Thoracic aorta (tissue), 2 donors: ENCODE measurements around the gene HRH2. TPM values are rescaled to one million over a fixed set of nuclear protein-coding genes. Genes with fewer than 3 reads are reported as not detected.
A peak's percentile ranks its signal among the peaks of the same experiment; 100 is the strongest.

Experiments used
- ATAC-seq: fragments of 150-250 bp; one replicate; pipeline ENCODE4 v1.8.0; 2017; ENCODE audit warnings: low read depth; ENCODE audit not compliant: insufficient number of reproducible peaks, low FRiP score
- DNase-seq: peaks from one replicate; pipeline ENCODE4 v3.0.0-alpha.2; 2020; ENCODE audit warnings: low spot score
- H3K27ac ChIP-seq, 2 donors: fragments of 200-600 bp; sonication (generic); 1 replicate in 1 of 2; 2 replicates in 1 of 2; pipeline ENCODE4 v1.5.1; 2016; ENCODE audit warnings: mild to moderate bottlenecking in 2 of 2, moderate library complexity in 2 of 2
- H3K27me3 ChIP-seq: fragments of 200-600 bp; sonication (generic); replicated peaks from 2 replicates; pipeline ENCODE4 v1.6.0; 2016; ENCODE audit warnings: mild to moderate bottlenecking; ENCODE audit not compliant: insufficient read depth
- H3K36me3 ChIP-seq: fragments of 200-600 bp; sonication (generic); one replicate; pipeline ENCODE4 v1.5.1; 2016
- H3K4me1 ChIP-seq, 2 donors: fragments of 200-600 bp; sonication (generic); 1 replicate in 1 of 2; 2 replicates in 1 of 2; pipeline versions ENCODE4 v1.5.1 to v1.6.0; 2016; ENCODE audit warnings: low read depth in 2 of 2, mild to moderate bottlenecking in 1 of 2; ENCODE audit not compliant: control insufficient read depth in 1 of 2
- H3K4me3 ChIP-seq: fragments of 200-600 bp; sonication (generic); 2 replicates; pipeline ENCODE4 v1.5.1; 2016; ENCODE audit warnings: mild to moderate bottlenecking
- H3K9me3 ChIP-seq: fragments of 200-600 bp; sonication (generic); 2 replicates; pipeline ENCODE4 v1.5.1; 2016
- CTCF ChIP-seq: fragments of 200-600 bp; sonication (generic); IDR thresholded peaks from one replicate; pipeline ENCODE4 v1.5.1; 2019; ENCODE audit warnings: antibody characterized with exemption
- total RNA-seq, 2 donors: library from RNA; depleted of rRNA; stranded (reverse); fragments of >200 nt; gene quantifications; one replicate each; pipeline versions ENCODE4 v1.1.0 to v1.2.3, GENCODE V29; 2016

HRH2 gene
- total RNA-seq, 2 donors from 2014 or later, result 8.8 to 23.1 TPM

- Histone ChIP-seq H3K36me3 (no peaks in the 10 kb centered on the region), H3K4me1 (peaks cover 21 to 57% of the 10 kb centered on the region in 2 donors), H3K9me3 (no peaks in the 10 kb centered on the region), H3K27me3 (no peaks in the 10 kb centered on the region), H3K27ac (no peak overlapping the region), H3K4me3 (no peak overlapping the region)
- DNase-seq, result no peak
- TF ChIP-seq CTCF, result no peak
- ATAC-seq, result no peak
These were observed 28.5 kb downstream of the HRH2 start for GRCh38 chr5:175686396-175686795.

DNA sequence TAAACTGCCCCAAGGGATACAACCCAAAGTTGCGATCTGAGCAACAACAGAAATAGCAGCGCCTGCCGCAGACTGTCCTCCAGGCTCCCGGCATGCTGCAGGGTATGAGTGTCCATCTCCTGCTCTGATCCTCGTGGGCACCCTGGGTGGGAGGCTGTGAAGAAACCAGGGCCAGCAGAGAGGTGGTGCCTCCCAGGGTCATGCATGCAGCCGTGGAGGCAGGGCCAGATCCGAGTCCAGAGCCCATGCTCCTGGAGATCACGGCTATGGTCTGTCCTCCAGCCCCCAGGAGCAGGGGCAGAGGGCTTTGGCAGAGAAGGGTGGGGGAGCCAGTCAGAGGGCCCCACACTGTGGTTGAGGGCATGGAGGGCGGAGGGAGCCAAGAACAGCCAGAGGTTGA lies 29.0 kb downstream of the HRH2 start:
- Histone ChIP-seq H3K27ac (peak overlapping the region in 1 of 2 donors; percentile 41), H3K36me3 (no peaks in the 10 kb centered on the region), H3K4me1 (peaks cover 17 to 53% of the 10 kb centered on the region in 2 donors), H3K9me3 (no peaks in the 10 kb centered on the region), H3K4me3 (no peak overlapping the region), H3K27me3 (no peaks in the 10 kb centered on the region)
- ATAC-seq, result no peak
- no peak for DNase-seq
- no peak for TF ChIP-seq CTCF

GRCh38 chr5:175687231-175687701 lies 29.4 kb downstream of the HRH2 start:
- no peaks in the 10 kb centered on the region for H3K36me3 ChIP-seq
- H3K4me1 ChIP-seq, result peaks cover 19 to 50% of the 10 kb centered on the region in 2 donors
- peak overlapping the region; percentile 28 to 41 for H3K27ac ChIP-seq
- H3K4me3 ChIP-seq, result no peak overlapping the region
- no peaks in the 10 kb centered on the region for H3K27me3 ChIP-seq
- TF ChIP-seq CTCF, result no peak
- no peaks in the 10 kb centered on the region for H3K9me3 ChIP-seq
- ATAC-seq (no peak), DNase-seq (peak; percentile 55)

- Histone ChIP-seq H3K9me3 (no peaks in the 10 kb centered on the region), H3K27me3 (no peaks in the 10 kb centered on the region), H3K36me3 (no peaks in the 10 kb centered on the region), H3K4me3 (no peak overlapping the region), H3K27ac (peak overlapping the region; percentile 61 to 80), H3K4me1 (peaks cover 29 to 62% of the 10 kb centered on the region in 2 donors)
- DNase-seq (no peak), ATAC-seq (no peak)
- no peak for TF ChIP-seq CTCF
These were observed 30.7 kb downstream of the HRH2 start for GRCh38 chr5:175688352-175689146.

- no peak overlapping the region for H3K4me3 ChIP-seq
- H3K4me1 ChIP-seq, result peaks cover 29 to 62% of the 10 kb centered on the region in 2 donors
- ATAC-seq (peak; percentile 90), DNase-seq (peak; percentile 71)
- no peaks in the 10 kb centered on the region for H3K27me3 ChIP-seq
- no peaks in the 10 kb centered on the region for H3K9me3 ChIP-seq
- H3K36me3 ChIP-seq, result no peaks in the 10 kb centered on the region
- TF ChIP-seq CTCF, result no peak
- peak overlapping the region; percentile 61 to 80 for H3K27ac ChIP-seq
These were observed 31.5 kb downstream of the HRH2 start for GRCh38 chr5:175689147-175689991.
